Stimulated activated CD4-positive, alpha-beta T cell treated with anti-CD3 and anti-CD28 coated beads, Interleukin-4, amount 100 ng/mL, for 24 hours (primary cell): ENCODE data around the gene PELI3.
"Not testable (repeated sequence)": the region's sequence is repeated elsewhere in the genome, so short reads cannot be mapped to it uniquely, and the experiment has no call there.

ENCODE experiments used
- DNase-seq: peaks from one replicate; pipeline ENCODE4 v3.0.0-alpha.2; 2020

PELI3 gene

GRCh38 chr11:66447012-66447411, 19.7 kb upstream of the PELI3 start:
- DNase-seq: no peak

GRCh38 chr11:66448523-66448922, 18.2 kb upstream of the PELI3 start:
- no peak for DNase-seq

GRCh38 chr11:66450560-66450959, 16.1 kb upstream of the PELI3 start:
- no peak for DNase-seq

DNA sequence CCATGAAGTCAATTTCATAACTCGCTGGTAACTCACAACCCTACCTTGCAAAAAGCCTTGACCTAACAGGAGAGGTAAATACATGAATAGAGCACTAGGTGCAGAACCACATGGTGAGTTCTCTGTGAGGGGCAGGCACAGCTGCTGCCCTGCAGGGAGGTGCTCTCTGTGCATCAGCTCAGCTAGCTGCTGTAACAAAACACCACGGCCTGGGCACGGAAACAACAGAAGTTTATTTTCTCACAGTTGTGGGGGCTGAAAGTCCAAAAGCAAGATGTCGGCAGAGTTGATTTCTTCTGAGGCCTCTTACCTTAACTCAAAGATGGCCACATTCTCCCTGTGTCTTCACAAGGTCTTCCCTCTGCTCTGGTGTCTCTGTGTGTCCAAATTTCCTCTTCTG, 15.0 kb upstream of the PELI3 start:
- DNase-seq: no peak

GRCh38 chr11:66454247-66454646, 12.5 kb upstream of the PELI3 start:
- no peak for DNase-seq

GRCh38 chr11:66454828-66455227, 11.9 kb upstream of the PELI3 start:
- no peak for DNase-seq

DNA sequence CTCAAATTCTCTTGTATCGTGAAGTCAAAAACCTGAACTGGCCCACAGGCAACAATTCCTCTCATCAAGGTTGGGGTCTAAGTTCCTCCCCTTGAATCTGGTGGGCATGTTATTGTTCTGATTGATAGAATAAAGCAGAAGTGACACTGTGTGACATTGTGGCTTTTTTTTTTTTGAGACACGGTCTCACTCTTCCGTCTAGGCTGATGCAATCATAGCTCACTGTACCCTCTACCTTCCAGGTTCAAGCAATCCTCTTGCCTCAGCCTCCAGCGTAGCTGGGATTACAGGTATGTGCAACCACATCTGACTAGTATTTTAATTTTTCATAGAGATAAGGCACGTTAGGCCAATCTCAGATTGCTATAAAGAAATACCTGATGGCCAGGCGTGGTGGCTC, 8.9 kb upstream of the PELI3 start:
- DNase-seq: no peak

GRCh38 chr11:66459138-66459778, 7.4 kb upstream of the PELI3 start:
- DNase-seq: no peak

DNA sequence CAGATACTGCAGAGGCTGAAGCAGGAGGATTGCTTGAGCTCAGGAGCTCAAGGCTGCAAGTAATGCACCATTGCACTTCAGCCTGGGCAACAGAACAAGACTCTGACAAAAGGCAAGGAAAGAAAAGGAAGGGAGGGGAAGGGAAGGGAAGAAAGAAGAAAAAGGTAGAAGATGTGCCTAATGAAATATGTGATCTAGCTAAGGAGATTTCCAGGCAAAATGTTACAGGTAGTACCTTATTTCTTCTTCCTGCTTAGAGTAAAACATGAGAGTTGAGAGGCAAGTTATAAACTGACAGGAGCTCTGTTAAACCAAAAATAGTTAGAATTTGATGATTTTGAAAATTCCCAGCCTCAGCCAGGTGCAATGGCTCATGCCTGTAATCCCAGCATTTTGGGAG, 4.7 kb upstream of the PELI3 start:
- no peak for DNase-seq

- no peak for DNase-seq
These were observed 3.8 kb upstream of the PELI3 start for GRCh38 chr11:66462911-66463310.

- DNase-seq: not testable (repeated sequence)
These were observed 2.6 kb upstream of the PELI3 start for GRCh38 chr11:66464116-66464515.

GRCh38 chr11:66464916-66465315, 1.8 kb upstream of the PELI3 start:
- DNase-seq: no peak

- DNase-seq: no peak
These were observed 1.1 kb upstream of the PELI3 start for GRCh38 chr11:66465373-66466224.

GRCh38 chr11:66467034-66467659, 442 bp downstream of the PELI3 start:
- peak; percentile 33 for DNase-seq

- DNase-seq: no peak
These were observed 1.1 kb downstream of the PELI3 start for GRCh38 chr11:66467756-66468155.

DNA sequence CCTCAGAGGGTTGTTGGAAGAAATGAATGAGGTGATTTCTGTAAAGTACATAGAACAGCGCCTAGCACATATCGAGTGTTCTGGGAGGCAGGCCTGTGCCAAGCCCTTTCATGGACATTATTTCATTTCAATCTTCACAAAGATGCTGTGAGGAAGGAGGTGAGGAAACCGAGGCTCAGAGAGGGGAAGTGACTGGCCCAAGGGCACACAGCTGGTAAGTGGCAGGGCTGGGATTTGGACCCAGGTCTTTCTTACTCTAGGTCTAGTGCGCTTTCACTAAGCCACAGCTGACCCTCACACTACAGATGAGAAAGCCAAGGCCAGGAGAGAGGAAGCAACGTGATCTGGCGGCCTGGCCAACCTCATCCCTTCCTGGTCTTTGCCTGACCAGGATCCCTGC, 2.0 kb downstream of the PELI3 start:
- DNase-seq: no peak

- no peak for DNase-seq
These were observed 2.7 kb downstream of the PELI3 start for GRCh38 chr11:66469441-66469840.

DNA sequence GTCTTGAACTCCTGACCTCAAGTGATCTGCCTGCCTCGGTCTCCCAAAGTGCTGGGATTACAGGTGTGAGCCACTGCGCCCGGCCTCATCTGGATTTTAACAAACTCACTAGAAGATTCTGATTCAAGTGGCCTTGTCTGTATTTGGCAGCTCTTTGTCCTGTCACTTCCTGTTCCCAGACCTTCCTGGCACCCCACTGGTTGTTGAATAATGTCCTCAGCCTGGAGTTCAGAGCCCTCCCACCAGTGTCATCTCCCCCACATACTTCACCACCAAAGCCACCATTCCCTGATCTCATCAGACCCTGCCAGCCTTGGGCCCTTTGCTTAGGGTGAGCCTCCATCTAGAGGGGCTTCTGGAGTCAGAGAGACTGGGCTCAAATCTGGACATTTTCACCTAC, 3.3 kb downstream of the PELI3 start:
- no peak for DNase-seq

- no peak for DNase-seq
These were observed 4.4 kb downstream of the PELI3 start for GRCh38 chr11:66471142-66471541.

- DNase-seq: no peak
These were observed 5.3 kb downstream of the PELI3 start for GRCh38 chr11:66472054-66472453.

DNA sequence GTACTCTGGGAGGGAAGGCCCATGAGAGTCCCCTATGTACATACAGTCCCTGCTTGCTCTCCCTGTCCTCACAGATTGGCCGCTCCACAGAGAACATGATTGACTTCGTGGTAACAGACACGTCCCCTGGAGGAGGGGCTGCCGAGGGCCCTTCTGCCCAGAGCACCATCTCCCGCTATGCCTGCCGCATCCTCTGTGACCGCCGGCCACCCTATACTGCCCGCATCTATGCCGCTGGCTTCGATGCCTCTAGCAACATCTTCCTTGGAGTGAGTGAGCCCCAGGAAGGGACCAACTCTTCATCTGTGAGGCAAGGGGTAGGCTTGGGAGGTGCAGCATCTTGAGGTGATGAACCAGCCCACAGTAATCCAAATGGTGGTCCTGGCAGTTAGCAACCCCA, 6.5 kb downstream of the PELI3 start:
- no peak for DNase-seq

GRCh38 chr11:66473608-66474515, 7.2 kb downstream of the PELI3 start:
- no peak for DNase-seq
